ENCODE measurements around the gene SGMS1. TPM values are rescaled to one million over a fixed set of nuclear protein-coding genes. Genes with fewer than 3 reads are reported as not detected.

Gene SGMS1
- total and polyA plus RNA-seq, 2 donors (not counting 3 experiments of a cell fraction or from before 2014, with no cell fraction given) = 9.7 to 23.7 TPM

GRCh38 chr10:50422259-50422658 lies 201.5 kb downstream of the SGMS1 start:
- Histone ChIP-seq H3K4me1 (ENCODE audit: control insufficient read depth, extremely low read depth, insufficient read depth, low read length) (peaks cover 6% of the 10 kb centered on the region), H3K27ac (ENCODE audit: insufficient read depth, low read depth, low read length) (no peak overlapping the region), H3K9ac (replicated peaks; ENCODE audit: extremely low read depth, insufficient read depth, low read length) (no peak overlapping the region), H3K9me1 (replicated peaks; ENCODE audit: control insufficient read depth, extremely low read depth, insufficient read depth, low read length) (no peaks in the 10 kb centered on the region), H3K9me3 (replicated peaks; ENCODE audit: control insufficient read depth, insufficient read depth, low read length) (no peaks in the 10 kb centered on the region), H3K36me3 (ENCODE audit: control insufficient read depth in 2 of 2, extremely low read depth in 1 of 2, insufficient read depth in 2 of 2, low read length in 2 of 2) (no peaks in the 10 kb centered on the region), H3K4me3 (replicated peaks in 1 of 3; ENCODE audit: insufficient read depth in 1 of 3, low read depth in 1 of 3, low read length in 3 of 3) (no peak overlapping the region), H3K4me2 (ENCODE audit: insufficient read depth, low read length) (no peak overlapping the region), H3K27me3 (ENCODE audit: control insufficient read depth in 2 of 2, insufficient read depth in 2 of 2, low read length in 2 of 2) (no peaks in the 10 kb centered on the region), H3K79me2 (ENCODE audit: control insufficient read depth, insufficient read depth, low read length) (peaks cover 4% of the 10 kb centered on the region), H2AFZ (ENCODE audit: low read depth, low read length) (no peak overlapping the region), H4K20me1 (replicated peaks; ENCODE audit: control insufficient read depth, extremely low read depth, insufficient read depth, low read length) (no peaks in the 10 kb centered on the region)
- no peak for FAIRE-seq
- TF ChIP-seq POLR2AphosphoS5 (IDR thresholded peaks at IDR 0.05; ENCODE audit: insufficient read depth, low read depth, low read length) (no peak), FOS (IDR thresholded peaks at IDR 0.05; ENCODE audit: borderline replicate concordance, insufficient read depth, low read length) (no peak), POLR2A (IDR thresholded peaks at IDR 0.05; ENCODE audit: low read depth, low read length) (no peak), JUN (IDR thresholded peaks at IDR 0.05; ENCODE audit: borderline replicate concordance, insufficient read depth, insufficient read length, low read depth) (no peak), MYC (IDR thresholded peaks at IDR 0.05; ENCODE audit: low read depth, low read length) (no peak), EZH2 (IDR thresholded peaks at IDR 0.05; ENCODE audit: borderline replicate concordance, low read depth, low read length, severe bottlenecking) (no peak), GATA2 (IDR thresholded peaks at IDR 0.05; ENCODE audit: insufficient read depth, insufficient read length, low read depth, low read length) (no peak), MAX (IDR thresholded peaks at IDR 0.05; ENCODE audit: insufficient read depth, insufficient read length) (no peak), CTCF (IDR thresholded peaks at IDR 0.05; ENCODE audit: extremely low read depth in 1 of 2, insufficient read depth in 1 of 2, low read depth in 1 of 2, low read length in 2 of 2) (no peak)
- CTCF ChIA-PET = interaction anchor here (1.8 kb wide), 1 partner anchor 54 kb away, joined by 10 read pairs; no protein-coding TSS in a partner anchor
- dilution Hi-C loops (cut with MboI; ENCODE audit: extremely low pct_ligation_motif_present, low sequenced_read_pairs) (no loop called here), intact Hi-C loops (cut with micrococcal nuclease) (no loop called here)
- POLR2A ChIA-PET = no interaction called here
- DNase-seq (ENCODE audit: low read depth, low spot score) = no peak
- no TSS peak for BruUV-seq (replicated peaks)

All from endothelial cell of umbilical vein (primary cell).